ENCODE measurements around the gene SNX19. TPM values are rescaled to one million over a fixed set of nuclear protein-coding genes. Genes with fewer than 3 reads are reported as not detected.

SNX19 gene
- total RNA-seq, 2 experiments from 2014 or later = 47.7 to 49.4 TPM

DNA sequence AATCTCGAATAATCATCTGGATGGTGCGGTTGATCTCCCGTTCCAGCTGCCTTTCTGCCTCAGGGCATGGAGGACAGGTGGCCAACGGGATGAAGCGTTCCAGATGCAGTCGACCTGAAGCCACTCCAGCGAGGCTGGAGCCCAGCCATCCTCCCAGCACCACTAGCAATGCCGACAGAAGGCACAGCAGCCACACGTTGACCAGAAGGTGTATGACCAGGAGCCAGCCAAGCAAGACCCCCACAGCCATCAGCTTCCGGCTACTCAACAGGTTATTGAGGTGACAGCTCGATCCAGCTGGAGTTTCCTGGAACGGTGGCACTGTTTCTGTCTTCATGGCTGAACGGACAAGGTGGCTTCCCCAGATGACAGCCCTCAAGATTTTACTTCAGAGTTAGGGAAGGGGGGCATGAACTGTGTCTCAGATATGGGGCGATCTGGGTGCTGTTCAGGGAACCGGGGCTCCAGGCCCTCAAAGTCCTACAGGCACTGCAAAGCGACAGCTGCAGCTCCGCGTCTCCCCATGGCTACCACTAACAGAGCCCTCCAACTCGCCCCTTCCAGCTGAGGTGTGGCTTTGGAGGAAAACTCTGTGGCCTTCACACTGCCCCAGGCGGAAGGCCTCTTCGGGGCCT, 559 bp downstream of the SNX19 start:
- POLR2A ChIA-PET = interaction anchor here (1.0 to 1.7 kb wide), 5 partner anchors 11 to 913 kb away, joined by 3 to 8 read pairs (median 5); partner anchors contain the start of gene PRDM10
- peak overlapping the region; percentile 80 for H3K4me3 Mint-ChIP-seq
- H3K36me3 Mint-ChIP-seq = peaks cover 31% of the 10 kb centered on the region
- peak; percentile 40 for ATAC-seq (ENCODE audit: low read depth)
- no peaks in the 10 kb centered on the region for H3K9me3 Mint-ChIP-seq
- no peaks in the 10 kb centered on the region for H3K27me3 Mint-ChIP-seq
- no peak for DNase-seq
- peak overlapping the region; percentile 79 for H3K27ac Mint-ChIP-seq
- H3K4me1 Mint-ChIP-seq = peaks cover 14% of the 10 kb centered on the region

- Mint-ChIP-seq H3K9me3 (no peaks in the 10 kb centered on the region), H3K27ac (no peak overlapping the region), H3K27me3 (no peaks in the 10 kb centered on the region), H3K4me1 (peaks cover 14% of the 10 kb centered on the region), H3K36me3 (peaks cover 47% of the 10 kb centered on the region), H3K4me3 (no peak overlapping the region)
- POLR2A ChIA-PET = no interaction called here
- DNase-seq = no peak
- ATAC-seq (ENCODE audit: low read depth) = no peak
Measured at GRCh38 chr11:130913268-130913667, 3.0 kb downstream of the SNX19 start.

DNA sequence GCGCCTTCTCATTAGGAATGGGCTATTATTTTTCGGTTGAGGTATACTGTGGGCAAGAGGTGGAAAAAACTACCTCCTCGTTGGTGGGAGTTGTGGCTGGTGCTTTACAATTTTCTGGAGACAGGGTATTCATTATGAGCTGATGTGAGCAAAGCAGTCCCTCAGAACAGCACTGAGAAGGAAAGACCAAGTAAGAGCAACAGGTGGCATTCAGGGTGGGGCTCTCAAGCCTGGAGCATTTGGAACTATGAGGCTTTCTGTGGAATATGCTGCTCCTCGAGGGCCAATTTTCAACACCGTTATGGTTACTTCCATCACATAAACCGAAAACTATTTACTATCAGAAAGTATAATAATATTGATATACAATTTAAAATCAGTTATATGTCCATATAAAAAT, 3.7 kb downstream of the SNX19 start:
- ATAC-seq (ENCODE audit: low read depth) = no peak
- H3K27ac Mint-ChIP-seq = no peak overlapping the region
- POLR2A ChIA-PET = no interaction called here
- DNase-seq = no peak
- H3K27me3 Mint-ChIP-seq = no peaks in the 10 kb centered on the region
- peaks cover 48% of the 10 kb centered on the region for H3K36me3 Mint-ChIP-seq
- H3K4me1 Mint-ChIP-seq = peaks cover 14% of the 10 kb centered on the region
- H3K9me3 Mint-ChIP-seq = no peaks in the 10 kb centered on the region
- H3K4me3 Mint-ChIP-seq = no peak overlapping the region

GRCh38 chr11:130911306-130911705, 5.0 kb downstream of the SNX19 start:
- peaks cover 9% of the 10 kb centered on the region for H3K4me1 Mint-ChIP-seq
- no peak overlapping the region for H3K4me3 Mint-ChIP-seq
- DNase-seq (no peak), ATAC-seq (ENCODE audit: low read depth) (no peak)
- peaks cover 48% of the 10 kb centered on the region for H3K36me3 Mint-ChIP-seq
- H3K27ac Mint-ChIP-seq = no peak overlapping the region
- no peaks in the 10 kb centered on the region for H3K9me3 Mint-ChIP-seq
- H3K27me3 Mint-ChIP-seq = no peaks in the 10 kb centered on the region
- POLR2A ChIA-PET = no interaction called here

GRCh38 chr11:130909650-130910049, 6.6 kb downstream of the SNX19 start:
- DNase-seq (no peak), ATAC-seq (ENCODE audit: low read depth) (no peak)
- POLR2A ChIA-PET = no interaction called here
- H3K9me3 Mint-ChIP-seq = no peaks in the 10 kb centered on the region
- no peaks in the 10 kb centered on the region for H3K27me3 Mint-ChIP-seq
- H3K4me1 Mint-ChIP-seq = peaks cover 6% of the 10 kb centered on the region
- H3K36me3 Mint-ChIP-seq = peaks cover 46% of the 10 kb centered on the region
- H3K4me3 Mint-ChIP-seq = no peak overlapping the region
- no peak overlapping the region for H3K27ac Mint-ChIP-seq

DNA sequence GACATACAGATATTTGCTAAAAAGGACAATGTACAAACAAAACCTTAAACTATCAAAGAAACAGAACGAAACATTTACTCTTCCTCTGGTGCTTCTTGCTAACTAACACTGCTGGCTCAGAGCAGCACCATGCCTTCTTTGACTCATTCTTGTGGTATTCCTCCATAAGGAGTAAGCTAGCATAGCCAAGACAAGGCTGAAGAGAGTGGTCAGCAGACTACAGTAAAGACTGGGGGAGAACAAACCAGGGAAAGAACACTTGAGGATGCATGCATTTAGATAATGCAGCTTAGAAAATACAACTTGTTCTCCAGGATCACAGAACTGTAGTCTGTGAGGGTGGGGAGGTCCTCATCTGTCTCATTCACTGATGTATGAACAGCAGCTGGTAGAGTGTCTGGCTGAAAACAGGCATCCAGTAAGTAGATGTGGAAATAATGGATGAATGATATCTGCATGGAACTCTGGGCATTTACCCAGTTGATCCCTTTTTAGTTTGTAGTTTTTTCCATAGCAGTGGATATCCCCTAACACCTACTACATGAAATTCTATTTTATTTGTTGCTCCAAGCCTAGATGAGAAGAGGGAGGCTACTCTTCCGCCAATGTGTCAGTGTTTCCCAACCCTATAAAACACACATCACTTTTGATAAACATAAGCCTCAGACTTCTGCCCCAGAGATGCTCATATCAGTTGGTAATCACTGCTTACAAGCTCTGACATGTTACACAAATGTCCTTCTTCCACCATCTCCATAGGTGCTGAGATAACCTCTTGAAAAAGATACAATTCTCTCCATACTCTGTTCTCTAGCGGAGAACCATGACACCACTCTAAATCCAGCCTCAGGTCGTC, 7.3 kb downstream of the SNX19 start:
- Mint-ChIP-seq H3K36me3 (peaks cover 40% of the 10 kb centered on the region), H3K4me1 (peaks cover 3% of the 10 kb centered on the region), H3K27ac (no peak overlapping the region), H3K4me3 (no peak overlapping the region), H3K27me3 (no peaks in the 10 kb centered on the region), H3K9me3 (no peaks in the 10 kb centered on the region)
- POLR2A ChIA-PET = no interaction called here
- ATAC-seq (ENCODE audit: low read depth) (no peak), DNase-seq (no peak)

DNA sequence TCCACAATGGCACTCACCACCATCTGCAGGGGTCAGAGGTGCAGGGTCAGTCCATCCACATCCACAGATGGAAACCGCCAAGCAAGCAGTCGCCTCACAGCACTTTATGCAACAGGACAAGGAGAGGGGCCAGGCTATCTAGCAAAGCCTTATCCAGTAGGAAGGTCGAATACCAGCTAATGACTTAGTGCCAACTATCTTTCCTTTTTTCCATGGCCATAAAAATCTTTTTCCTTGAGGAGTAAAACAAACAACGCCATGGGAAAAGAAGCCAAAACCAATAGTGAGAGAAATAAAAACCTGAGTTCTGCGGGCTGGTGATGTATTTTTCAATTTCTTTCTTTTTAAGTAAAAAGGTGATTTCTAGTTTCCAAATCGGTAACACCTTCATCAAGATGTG, 8.2 kb downstream of the SNX19 start:
- H3K36me3 Mint-ChIP-seq = peaks cover 33% of the 10 kb centered on the region
- H3K4me3 Mint-ChIP-seq = no peak overlapping the region
- POLR2A ChIA-PET = no interaction called here
- H3K27ac Mint-ChIP-seq = no peak overlapping the region
- ATAC-seq (ENCODE audit: low read depth) = no peak
- H3K4me1 Mint-ChIP-seq = no peaks in the 10 kb centered on the region
- no peaks in the 10 kb centered on the region for H3K9me3 Mint-ChIP-seq
- DNase-seq = no peak
- H3K27me3 Mint-ChIP-seq = no peaks in the 10 kb centered on the region

- peaks cover 30% of the 10 kb centered on the region for H3K36me3 Mint-ChIP-seq
- POLR2A ChIA-PET = no interaction called here
- no peak overlapping the region for H3K4me3 Mint-ChIP-seq
- no peaks in the 10 kb centered on the region for H3K9me3 Mint-ChIP-seq
- H3K27me3 Mint-ChIP-seq = no peaks in the 10 kb centered on the region
- no peak overlapping the region for H3K27ac Mint-ChIP-seq
- H3K4me1 Mint-ChIP-seq = no peaks in the 10 kb centered on the region
- DNase-seq = no peak
- ATAC-seq (ENCODE audit: low read depth) = no peak
Measured at GRCh38 chr11:130907229-130907628, 9.1 kb downstream of the SNX19 start.

DNA sequence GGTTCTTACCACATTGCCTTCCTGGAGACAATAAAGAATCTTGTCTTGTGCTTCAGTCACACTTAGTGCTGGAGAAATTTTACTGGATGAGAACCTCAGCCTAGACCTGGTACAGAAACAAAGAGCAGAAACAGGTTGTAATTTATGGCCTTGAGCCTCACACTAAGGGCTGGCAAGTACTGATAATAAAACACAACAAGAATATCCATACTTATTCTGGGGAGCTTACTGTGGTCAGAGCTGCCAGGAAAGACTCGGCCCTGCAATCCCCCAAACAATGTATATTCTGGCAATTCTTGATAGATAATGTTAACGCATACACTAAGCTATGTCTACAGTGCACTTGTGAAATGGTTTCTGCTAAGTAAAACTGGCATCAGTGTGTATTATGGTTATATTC, 9.7 kb downstream of the SNX19 start:
- no peak overlapping the region for H3K4me3 Mint-ChIP-seq
- peaks cover 26% of the 10 kb centered on the region for H3K36me3 Mint-ChIP-seq
- POLR2A ChIA-PET = no interaction called here
- no peak overlapping the region for H3K27ac Mint-ChIP-seq
- ATAC-seq (ENCODE audit: low read depth) = no peak
- no peaks in the 10 kb centered on the region for H3K4me1 Mint-ChIP-seq
- H3K27me3 Mint-ChIP-seq = no peaks in the 10 kb centered on the region
- DNase-seq = no peak
- no peaks in the 10 kb centered on the region for H3K9me3 Mint-ChIP-seq

DNA sequence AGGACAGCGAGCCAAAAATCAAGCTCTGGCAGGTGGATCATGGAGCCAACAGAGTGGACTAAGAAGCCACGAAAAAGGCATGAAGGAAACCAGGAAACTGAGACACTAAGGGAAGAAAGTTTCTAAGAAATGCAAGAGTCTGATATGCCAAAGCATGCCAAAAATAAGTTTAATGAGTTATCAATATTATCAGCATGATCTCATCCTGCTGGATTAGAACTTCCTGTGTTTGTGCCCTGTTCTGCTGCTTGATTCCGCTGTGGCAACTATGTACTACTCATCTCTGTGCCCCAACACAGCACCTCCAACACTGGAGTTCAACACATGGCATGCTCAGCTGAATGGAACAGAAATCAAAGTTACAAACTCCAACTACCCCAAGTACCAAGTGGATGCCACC, 10.8 kb downstream of the SNX19 start:
- no peak for ATAC-seq (ENCODE audit: low read depth)
- Mint-ChIP-seq H3K4me1 (peaks cover 1% of the 10 kb centered on the region), H3K4me3 (no peak overlapping the region), H3K27me3 (no peaks in the 10 kb centered on the region), H3K9me3 (no peaks in the 10 kb centered on the region), H3K27ac (no peak overlapping the region), H3K36me3 (peaks cover 24% of the 10 kb centered on the region)
- no peak for DNase-seq
- POLR2A ChIA-PET = interaction anchor here (1.9 kb wide), 1 partner anchor 11 kb away, joined by 6 read pairs; the partner anchor contains the start of gene SNX19

GRCh38 chr11:130904380-130904779, 11.9 kb downstream of the SNX19 start:
- POLR2A ChIA-PET = interaction anchor here (1.9 kb wide), 1 partner anchor 12 kb away, joined by 6 read pairs; the partner anchor contains the start of gene SNX19
- Mint-ChIP-seq H3K27ac (no peak overlapping the region), H3K27me3 (no peaks in the 10 kb centered on the region), H3K9me3 (no peaks in the 10 kb centered on the region), H3K4me3 (no peak overlapping the region), H3K4me1 (peaks cover 1% of the 10 kb centered on the region), H3K36me3 (peaks cover 14% of the 10 kb centered on the region)
- ATAC-seq (ENCODE audit: low read depth) (no peak), DNase-seq (no peak)

GRCh38 chr11:130902380-130902779, 13.9 kb downstream of the SNX19 start:
- peaks cover 1% of the 10 kb centered on the region for H3K4me1 Mint-ChIP-seq
- no peak overlapping the region for H3K27ac Mint-ChIP-seq
- H3K4me3 Mint-ChIP-seq = no peak overlapping the region
- ATAC-seq (ENCODE audit: low read depth) (no peak), DNase-seq (no peak)
- no peaks in the 10 kb centered on the region for H3K27me3 Mint-ChIP-seq
- POLR2A ChIA-PET = no interaction called here
- H3K36me3 Mint-ChIP-seq = peaks cover 9% of the 10 kb centered on the region
- no peaks in the 10 kb centered on the region for H3K9me3 Mint-ChIP-seq

DNA sequence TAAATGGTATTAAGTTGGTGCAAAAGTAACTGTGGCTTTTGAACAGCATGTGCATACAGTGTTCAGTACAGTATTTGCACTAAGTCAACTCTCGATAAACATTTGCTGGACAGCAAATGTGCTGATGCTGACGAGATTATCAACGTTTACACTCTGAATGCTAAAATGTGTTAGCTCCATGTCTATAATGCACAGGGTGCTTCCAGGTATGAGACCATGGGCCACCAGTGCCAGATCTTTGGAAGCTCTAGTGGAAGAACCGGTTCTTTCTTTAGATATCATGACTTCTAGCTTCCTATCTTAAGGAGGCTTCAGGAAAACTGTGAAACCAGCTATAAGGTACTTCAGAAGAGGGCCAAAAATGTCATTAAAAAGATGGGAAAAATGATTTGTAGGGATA, 17.2 kb downstream of the SNX19 start:
- POLR2A ChIA-PET = no interaction called here
- DNase-seq (no peak), ATAC-seq (ENCODE audit: low read depth) (no peak)
- H3K4me1 Mint-ChIP-seq = peaks cover 6% of the 10 kb centered on the region
- H3K27me3 Mint-ChIP-seq = no peaks in the 10 kb centered on the region
- H3K27ac Mint-ChIP-seq = no peak overlapping the region
- no peaks in the 10 kb centered on the region for H3K9me3 Mint-ChIP-seq
- H3K4me3 Mint-ChIP-seq = no peak overlapping the region
- peaks cover 10% of the 10 kb centered on the region for H3K36me3 Mint-ChIP-seq
